Bronchial epithelial cell (primary cell): ENCODE measurements around the gene SLC25A25. TPM values are rescaled to one million over a fixed set of nuclear protein-coding genes. Genes with fewer than 3 reads are reported as not detected.

Experiments
- DNase-seq: peaks from one replicate; pipeline ENCODE4 v3.0.0-alpha.2; 2010; ENCODE audit warnings: low read depth
- FAIRE-seq: peaks from 2 replicates; lab custom pipeline; 2011; peaks lifted over from hg19 to GRCh38; lab: Jason Lieb, UNC
- H3K27me3 ChIP-seq: 2 replicates; pipeline ENCODE4 v1.5.1; 2011; ENCODE audit warnings: low read length; ENCODE audit not compliant: control insufficient read depth, insufficient read depth
- H3K36me3 ChIP-seq: 2 replicates; pipeline ENCODE4 v1.5.1; 2011; ENCODE audit warnings: low read length; ENCODE audit not compliant: control insufficient read depth, insufficient read depth
- H3K4me3 ChIP-seq: 2 replicates; pipeline ENCODE4 v1.5.1; 2011; ENCODE audit warnings: mild to moderate bottlenecking, low read depth, low read length, control low read depth
- CTCF ChIP-seq: IDR thresholded peaks from 2 replicates; pipeline ENCODE4 v1.5.1; 2011; ENCODE audit warnings: mild to moderate bottlenecking, moderate library complexity, low read length, control low read depth, inconsistent platforms; ENCODE audit not compliant: insufficient read depth, severe bottlenecking
- total RNA-seq: library from RNA; depleted of rRNA; stranded (reverse); fragments of >200 nt; gene quantifications from 2 replicates; pipeline ENCODE4 v1.2.1, GENCODE V29; 2014

Gene SLC25A25
- total RNA-seq, 1 donor from 2014 or later, result 12.6 TPM

GRCh38 chr9:128047231-128047630 is 20.8 kb upstream of the SLC25A25 start:
- H3K27me3 ChIP-seq, result peaks cover 2% of the 10 kb centered on the region
- FAIRE-seq (no peak), DNase-seq (no peak)
- no peak for TF ChIP-seq CTCF
- no peak overlapping the region for H3K4me3 ChIP-seq
- H3K36me3 ChIP-seq, result no peaks in the 10 kb centered on the region

- no peak for FAIRE-seq
- H3K27me3 ChIP-seq, result no peaks in the 10 kb centered on the region
- no peak for TF ChIP-seq CTCF
- H3K4me3 ChIP-seq, result no peak overlapping the region
- DNase-seq, result no peak
- no peaks in the 10 kb centered on the region for H3K36me3 ChIP-seq
Measured at GRCh38 chr9:128048663-128049062, 19.4 kb upstream of the SLC25A25 start.

GRCh38 chr9:128049843-128050242 is 18.2 kb upstream of the SLC25A25 start:
- no peaks in the 10 kb centered on the region for H3K27me3 ChIP-seq
- DNase-seq (no peak), FAIRE-seq (no peak)
- no peaks in the 10 kb centered on the region for H3K36me3 ChIP-seq
- TF ChIP-seq CTCF, result no peak
- no peak overlapping the region for H3K4me3 ChIP-seq

- Histone ChIP-seq H3K4me3 (no peak overlapping the region), H3K27me3 (no peaks in the 10 kb centered on the region), H3K36me3 (no peaks in the 10 kb centered on the region)
- no peak for TF ChIP-seq CTCF
- no peak for FAIRE-seq
- DNase-seq, result no peak
Measured at GRCh38 chr9:128051932-128052709, 15.9 kb upstream of the SLC25A25 start.

- Histone ChIP-seq H3K4me3 (no peak overlapping the region), H3K27me3 (no peaks in the 10 kb centered on the region), H3K36me3 (no peaks in the 10 kb centered on the region)
- no peak for TF ChIP-seq CTCF
- FAIRE-seq (no peak), DNase-seq (no peak)
Measured at GRCh38 chr9:128053560-128053959, 14.5 kb upstream of the SLC25A25 start.

GRCh38 chr9:128054087-128054486 is 13.9 kb upstream of the SLC25A25 start:
- TF ChIP-seq CTCF, result no peak
- H3K36me3 ChIP-seq, result no peaks in the 10 kb centered on the region
- DNase-seq (no peak), FAIRE-seq (no peak)
- no peaks in the 10 kb centered on the region for H3K27me3 ChIP-seq
- no peak overlapping the region for H3K4me3 ChIP-seq
